Mesenchymal stem cell (in vitro differentiated cells and primary cell): ENCODE results near the gene FOXO3B.
"Not testable (repeated sequence)": the region's sequence is repeated elsewhere in the genome, so short reads cannot be mapped to it uniquely, and the experiment has no call there.

Experiments
- DNase-seq: peaks from one replicate; pipeline ENCODE4 v3.0.0-alpha.2; 2013
- H2AFZ ChIP-seq: one replicate; pipeline ENCODE4 v1.6.1; 2013; ENCODE audit warnings: low read depth, mild to moderate bottlenecking, control low read depth, inconsistent platforms, low read length, moderate library complexity
- H2AK5ac ChIP-seq: 2 replicates; pipeline ENCODE4 v1.6.1; 2013; ENCODE audit warnings: low read length, moderate library complexity, mild to moderate bottlenecking, inconsistent platforms; ENCODE audit not compliant: severe bottlenecking
- H2BK120ac ChIP-seq: one replicate; pipeline ENCODE4 v1.6.1; 2013; ENCODE audit warnings: low read depth, mild to moderate bottlenecking, inconsistent platforms, low read length, moderate library complexity
- H2BK12ac ChIP-seq, 2 experiments: one replicate each; pipeline ENCODE4 v1.6.1; 2013; ENCODE audit warnings: inconsistent platforms in 2 of 2, low read length in 2 of 2, mild to moderate bottlenecking in 2 of 2, moderate library complexity in 2 of 2, control low read depth in 1 of 2
- H2BK15ac ChIP-seq: one replicate; pipeline ENCODE4 v1.6.1; 2013; ENCODE audit warnings: mild to moderate bottlenecking, low read depth, inconsistent platforms; ENCODE audit not compliant: poor library complexity, severe bottlenecking
- H2BK5ac ChIP-seq: 2 replicates; pipeline ENCODE4 v1.6.1; 2013; ENCODE audit warnings: low read depth, mild to moderate bottlenecking, low read length, control low read depth, inconsistent platforms; ENCODE audit not compliant: poor library complexity, severe bottlenecking
- H3K14ac ChIP-seq, 2 experiments: one replicate each; pipeline ENCODE4 v1.6.1; 2013; ENCODE audit warnings: inconsistent platforms in 2 of 2, low read length in 2 of 2, control low read depth in 1 of 2, mild to moderate bottlenecking in 1 of 2, moderate library complexity in 1 of 2
- H3K18ac ChIP-seq, 2 experiments: one replicate each; pipeline ENCODE4 v1.6.1; 2013; ENCODE audit warnings: inconsistent platforms in 2 of 2, low read length in 2 of 2, control low read depth in 1 of 2, low read depth in 1 of 2, mild to moderate bottlenecking in 1 of 2
- H3K23ac ChIP-seq, 2 experiments: one replicate each; pipeline ENCODE4 v1.6.1; 2013; ENCODE audit warnings: inconsistent platforms in 2 of 2, low read length in 2 of 2, mild to moderate bottlenecking in 2 of 2, moderate library complexity in 2 of 2, control low read depth in 1 of 2
- H3K27ac ChIP-seq: 2 replicates; pipeline ENCODE4 v1.5.1; 2013; ENCODE audit warnings: mild to moderate bottlenecking, moderate library complexity, low read length, control low read depth, inconsistent platforms; ENCODE audit not compliant: poor library complexity, severe bottlenecking
- H3K27me3 ChIP-seq, 2 experiments: 2 replicates each; pipeline versions ENCODE4 v1.6.1 to v1.7.0; 2013; ENCODE audit warnings: low read length in 2 of 2, mild to moderate bottlenecking in 2 of 2, moderate library complexity in 2 of 2, control low read depth in 1 of 2, inconsistent platforms in 1 of 2; ENCODE audit not compliant: control insufficient read depth in 1 of 2, insufficient read depth in 1 of 2
- H3K36me3 ChIP-seq, 2 experiments: 2 replicates each; pipeline versions ENCODE4 v1.6.1 to v1.7.0; 2013; ENCODE audit warnings: low read length in 2 of 2, control low read depth in 1 of 2, inconsistent platforms in 1 of 2, low read depth in 1 of 2, mild to moderate bottlenecking in 1 of 2; ENCODE audit not compliant: insufficient read depth in 2 of 2, control insufficient read depth in 1 of 2
- H3K4ac ChIP-seq, 2 experiments: one replicate each; pipeline ENCODE4 v1.6.1; 2013; ENCODE audit warnings: inconsistent platforms in 2 of 2, low read length in 2 of 2, mild to moderate bottlenecking in 2 of 2, moderate library complexity in 2 of 2, control low read depth in 1 of 2, low read depth in 1 of 2
- H3K4me1 ChIP-seq: 2 replicates; pipeline ENCODE4 v1.6.1; 2013; ENCODE audit warnings: low read depth, low read length, control low read depth; ENCODE audit not compliant: control insufficient read depth, insufficient read depth
- H3K4me2 ChIP-seq: 2 replicates; pipeline ENCODE4 v1.6.1; 2013; ENCODE audit warnings: low read length, mild to moderate bottlenecking, inconsistent platforms; ENCODE audit not compliant: poor library complexity, severe bottlenecking
- H3K4me3 ChIP-seq, 2 experiments: 2 replicates each; pipeline versions ENCODE4 v1.5.1 to v1.7.0; 2013; ENCODE audit warnings: low read length in 2 of 2, mild to moderate bottlenecking in 2 of 2, control low read depth in 1 of 2, low read depth in 1 of 2; ENCODE audit not compliant: insufficient read depth in 1 of 2
- H3K79me1 ChIP-seq: replicated peaks from 2 replicates; pipeline ENCODE4 v1.6.1; 2013; ENCODE audit warnings: mild to moderate bottlenecking, control low read depth, low read length, inconsistent platforms; ENCODE audit not compliant: poor library complexity, severe bottlenecking
- H3K9ac ChIP-seq: 2 replicates; pipeline ENCODE4 v1.7.0; 2013; ENCODE audit warnings: mild to moderate bottlenecking, low read length, moderate library complexity
- H3K9me3 ChIP-seq: 2 replicates; pipeline ENCODE4 v1.7.0; 2013; ENCODE audit warnings: mild to moderate bottlenecking, low read length; ENCODE audit not compliant: control insufficient read depth
- H4K8ac ChIP-seq: one replicate; pipeline ENCODE4 v1.6.1; 2013; ENCODE audit warnings: inconsistent platforms, mild to moderate bottlenecking, low read length, moderate library complexity
- H4K91ac ChIP-seq: one replicate; pipeline ENCODE4 v1.6.1; 2013; ENCODE audit warnings: mild to moderate bottlenecking, low read length, inconsistent platforms
- WGBS: methylation state at CpG from one replicate; pipeline ENCODE4 v1.1.7; 2013; ENCODE audit warnings: mixed read lengths; 5-methylcytosine and 5-hydroxymethylcytosine counted together

FOXO3B gene

GRCh38 chr17:18644291-18644690 lies 37.8 kb downstream of the FOXO3B start, which contains the start of gene TBC1D28:
TBC1D28 (minus strand) TSS chr17:18644391; CDS start chr17:18641352, 3,039 bp downstream.
- H3K4me2 ChIP-seq, H3K4me3 ChIP-seq, H3K9me3 ChIP-seq, DNase-seq, H3K36me3 ChIP-seq, H3K79me1 ChIP-seq, H4K8ac ChIP-seq, H2BK5ac ChIP-seq, H3K14ac ChIP-seq, H3K18ac ChIP-seq, H3K27me3 ChIP-seq, H2BK15ac ChIP-seq, H3K27ac ChIP-seq, H3K4ac ChIP-seq, H2AFZ ChIP-seq, H3K23ac ChIP-seq, H2BK120ac ChIP-seq, H2AK5ac ChIP-seq, H3K9ac ChIP-seq, H4K91ac ChIP-seq, H2BK12ac ChIP-seq, H3K4me1 ChIP-seq: not testable (repeated sequence)
- whole genome bisulfite sequencing: 97% methylated on average over 6 of the region's 9 CpGs

GRCh38 chr17:18643124-18643523 lies 39.0 kb downstream of the FOXO3B start:
- H3K4me1 ChIP-seq, H2AFZ ChIP-seq, H3K9ac ChIP-seq, H2BK12ac ChIP-seq, H4K8ac ChIP-seq, H3K9me3 ChIP-seq, H3K18ac ChIP-seq, H2AK5ac ChIP-seq, H3K4me3 ChIP-seq, H2BK15ac ChIP-seq, DNase-seq, H3K14ac ChIP-seq, H3K79me1 ChIP-seq, H3K4ac ChIP-seq, H3K23ac ChIP-seq, H3K36me3 ChIP-seq, H3K27me3 ChIP-seq, H2BK5ac ChIP-seq, H3K4me2 ChIP-seq, H4K91ac ChIP-seq, H2BK120ac ChIP-seq, H3K27ac ChIP-seq: not testable (repeated sequence)
- WGBS: no CpG with 5 or more reads among the region's 6 CpGs

- not testable (repeated sequence) for H2AK5ac ChIP-seq, H4K8ac ChIP-seq, H3K27ac ChIP-seq, H2BK12ac ChIP-seq, H2BK5ac ChIP-seq, H3K4ac ChIP-seq, H2BK120ac ChIP-seq, H3K4me2 ChIP-seq, H3K4me3 ChIP-seq, H3K36me3 ChIP-seq, H3K9me3 ChIP-seq, DNase-seq, H2AFZ ChIP-seq, H3K23ac ChIP-seq, H2BK15ac ChIP-seq, H3K4me1 ChIP-seq, H4K91ac ChIP-seq, H3K79me1 ChIP-seq, H3K14ac ChIP-seq, H3K18ac ChIP-seq, H3K9ac ChIP-seq
- WGBS: 94% methylated on average over 12 of the region's 13 CpGs
- H3K27me3 ChIP-seq: peaks cover 0 to 11% of the 10 kb centered on the region in 2 experiments
Observed at GRCh38 chr17:18638357-18638756, 43.8 kb downstream of the FOXO3B start.

- not testable (repeated sequence) for H2BK12ac ChIP-seq, H3K4me3 ChIP-seq, H3K4me2 ChIP-seq, H3K27ac ChIP-seq, H2BK15ac ChIP-seq, H3K4me1 ChIP-seq, H3K18ac ChIP-seq, H3K4ac ChIP-seq, H3K14ac ChIP-seq, H3K9me3 ChIP-seq, H3K79me1 ChIP-seq, H4K8ac ChIP-seq, H3K23ac ChIP-seq, H4K91ac ChIP-seq, H2BK120ac ChIP-seq, H3K9ac ChIP-seq, DNase-seq, H2AK5ac ChIP-seq, H2AFZ ChIP-seq, H3K36me3 ChIP-seq, H2BK5ac ChIP-seq
- H3K27me3 ChIP-seq: peaks cover 0 to 11% of the 10 kb centered on the region in 2 experiments
- 85% methylated on average over 6 of the region's 7 CpGs for WGBS
Observed at GRCh38 chr17:18636237-18636636, 45.9 kb downstream of the FOXO3B start.
